Ascending aorta (tissue), 2 donors: ENCODE results near the gene RAP1GAP2. TPM values are rescaled to one million over a fixed set of nuclear protein-coding genes. Genes with fewer than 3 reads are reported as not detected.

Experiments used
- DNase-seq, 2 donors: peaks; one replicate each; pipeline ENCODE4 v3.0.0-alpha.2; 2019; ENCODE audit warnings: low spot score in 2 of 2
- H3K27ac ChIP-seq, 2 donors: fragments of 200-600 bp; sonication (generic); one replicate each; pipeline ENCODE4 v1.5.1; 2016 to 2017; ENCODE audit warnings: mild to moderate bottlenecking in 1 of 2
- H3K27me3 ChIP-seq: fragments of 200-600 bp; sonication (generic); one replicate; pipeline ENCODE4 v1.5.1; 2017
- H3K36me3 ChIP-seq, 2 donors: fragments of 200-600 bp; sonication (generic); one replicate each; pipeline ENCODE4 v1.5.1; 2016
- H3K4me1 ChIP-seq, 2 donors: fragments of 200-600 bp; sonication (generic); one replicate each; pipeline ENCODE4 v1.5.1; 2016 to 2017; ENCODE audit warnings: mild to moderate bottlenecking in 1 of 2
- H3K4me3 ChIP-seq, 2 donors: fragments of 200-600 bp; sonication (generic); one replicate each; pipeline ENCODE4 v1.5.1; 2016 to 2017; ENCODE audit warnings: mild to moderate bottlenecking in 1 of 2
- H3K9me3 ChIP-seq, 2 donors: fragments of 200-600 bp; sonication (generic); one replicate each; pipeline ENCODE4 v1.5.1; 2016
- CTCF ChIP-seq, 3 experiments: fragments of 200-600 bp in 2 of 3; fragments of 450-650 bp in 1 of 3; sonication (generic) in 2 of 3; IDR thresholded peaks; one replicate each; pipeline ENCODE4 v1.5.1; 2016 to 2019; ENCODE audit warnings: antibody characterized with exemption in 3 of 3, mild to moderate bottlenecking in 1 of 3, moderate library complexity in 1 of 3
- intact Hi-C: fragments of 100-400 bp; cut with DNase I; formaldehyde crosslinking; loops from one replicate; pipeline ENCODE4 v1.15.1; 2023
- total RNA-seq: library from RNA; depleted of rRNA; stranded (reverse); fragments of >200 nt; gene quantifications from one replicate; pipeline ENCODE4 v1.1.0, GENCODE V29; 2016

Gene RAP1GAP2
- total RNA-seq, 1 donor from 2014 or later = 1.6 TPM

- Histone ChIP-seq H3K36me3 (no peaks in the 10 kb centered on the region), H3K4me1 (peaks cover 10 to 13% of the 10 kb centered on the region in 2 donors), H3K9me3 (no peaks in the 10 kb centered on the region), H3K27me3 (no peaks in the 10 kb centered on the region), H3K4me3 (peak overlapping the region; percentile 56 to 85), H3K27ac (peak overlapping the region; percentile 79 to 82)
- no peak for DNase-seq
- no peak for TF ChIP-seq CTCF (IDR thresholded peaks at IDR 0.05)
- intact Hi-C loops = loop anchor here (2.0 kb wide), 2 partner anchors 130 to 152 kb away; no protein-coding TSS in a partner anchor
These were observed 56.6 kb downstream of the RAP1GAP2 start for GRCh38 chr17:2852729-2853282.

GRCh38 chr17:2853283-2854142 lies 57.3 kb downstream of the RAP1GAP2 start:
- intact Hi-C loops = loop anchor here (2.0 kb wide), 2 partner anchors 129 to 151 kb away; no protein-coding TSS in a partner anchor
- peak in 1 of 2 donors; percentile 81 for DNase-seq
- H3K27ac ChIP-seq = peak overlapping the region; percentile 79 to 82

GRCh38 chr17:2854143-2855055 lies 58.2 kb downstream of the RAP1GAP2 start:
- Histone ChIP-seq H3K27ac (no peak overlapping the region), H3K9me3 (no peaks in the 10 kb centered on the region), H3K27me3 (no peaks in the 10 kb centered on the region), H3K4me1 (peaks cover 10 to 13% of the 10 kb centered on the region in 2 donors), H3K36me3 (no peaks in the 10 kb centered on the region), H3K4me3 (peak overlapping the region; percentile 56 to 85)
- no peak for DNase-seq
- no peak for TF ChIP-seq CTCF (IDR thresholded peaks at IDR 0.05)
- intact Hi-C loops = no loop called here

More at GRCh38 chr17:2853283-2854142, 57.3 kb downstream of the RAP1GAP2 start:
- Histone ChIP-seq H3K9me3 (no peaks in the 10 kb centered on the region), H3K27me3 (no peaks in the 10 kb centered on the region), H3K36me3 (no peaks in the 10 kb centered on the region), H3K4me1 (peaks cover 10 to 13% of the 10 kb centered on the region in 2 donors), H3K4me3 (peak overlapping the region; percentile 56 to 85)
- no peak for TF ChIP-seq CTCF (IDR thresholded peaks at IDR 0.05)

GRCh38 chr17:2855063-2855600 lies 58.9 kb downstream of the RAP1GAP2 start:
- H3K4me3 ChIP-seq = peak overlapping the region in 1 of 2 donors; percentile 85
- intact Hi-C loops = no loop called here

More at GRCh38 chr17:2855063-2855600, 58.9 kb downstream of the RAP1GAP2 start:
- H3K4me1 ChIP-seq = peaks cover 10 to 13% of the 10 kb centered on the region in 2 donors
- no peak for TF ChIP-seq CTCF (IDR thresholded peaks at IDR 0.05)
- no peaks in the 10 kb centered on the region for H3K36me3 ChIP-seq
- H3K27me3 ChIP-seq = no peaks in the 10 kb centered on the region
- no peak overlapping the region for H3K27ac ChIP-seq
- DNase-seq = no peak
- no peaks in the 10 kb centered on the region for H3K9me3 ChIP-seq
